Activated T-helper 17 cell treated with anti-CD3 and anti-CD28 coated beads, Interleukin-2, amount 50 U/mL, for 72 hours (primary cell): ENCODE measurements around the gene CBLN1. TPM values are rescaled to one million over a fixed set of nuclear protein-coding genes. Genes with fewer than 3 reads are reported as not detected.
"Not testable (repeated sequence)": the region's sequence is repeated elsewhere in the genome, so short reads cannot be mapped to it uniquely, and the experiment has no call there.

Experiments used
- ATAC-seq: fragments of 150-1000 bp; cut with Tn5 transposase; replicated peaks from 2 replicates; pipeline ENCODE4 v1.10.0; 2021; ENCODE audit warnings: mild to moderate bottlenecking, moderate library complexity
- H3K27ac Mint-ChIP-seq: one replicate; pipeline ENCODE4 v1.8.0; 2022; ENCODE audit warnings: mixed read lengths
- H3K27me3 Mint-ChIP-seq: one replicate; pipeline ENCODE4 v1.8.0; 2022; ENCODE audit warnings: mixed read lengths
- H3K36me3 Mint-ChIP-seq: one replicate; pipeline ENCODE4 v1.8.0; 2022; ENCODE audit warnings: low read depth, mild to moderate bottlenecking, mixed read lengths
- H3K4me1 Mint-ChIP-seq: one replicate; pipeline ENCODE4 v1.8.0; 2022; ENCODE audit warnings: mixed read lengths
- H3K4me3 Mint-ChIP-seq: one replicate; pipeline ENCODE4 v1.8.0; 2022; ENCODE audit warnings: mild to moderate bottlenecking, mixed read lengths
- H3K9me3 Mint-ChIP-seq: one replicate; pipeline ENCODE4 v1.8.0; 2022; ENCODE audit warnings: mixed read lengths
- total RNA-seq, 2 donors: library from RNA; stranded (reverse); gene quantifications; one replicate each; pipeline ENCODE4 v1.2.3, GENCODE V29; 2022

Gene CBLN1
- total RNA-seq, 2 donors from 2014 or later = not detected

- Mint-ChIP-seq H3K4me3 (no peak overlapping the region), H3K36me3 (no peaks in the 10 kb centered on the region), H3K27me3 (peaks cover 5% of the 10 kb centered on the region), H3K4me1 (no peaks in the 10 kb centered on the region), H3K9me3 (no peaks in the 10 kb centered on the region), H3K27ac (no peak overlapping the region)
- no peak for ATAC-seq
These were observed 12.4 kb downstream of the CBLN1 start for GRCh38 chr16:49269201-49269600.

GRCh38 chr16:49268667-49269066 lies 13.0 kb downstream of the CBLN1 start:
- ATAC-seq = no peak
- Mint-ChIP-seq H3K36me3 (no peaks in the 10 kb centered on the region), H3K9me3 (no peaks in the 10 kb centered on the region), H3K27ac (no peak overlapping the region), H3K27me3 (no peaks in the 10 kb centered on the region), H3K4me1 (no peaks in the 10 kb centered on the region), H3K4me3 (no peak overlapping the region)

- Mint-ChIP-seq H3K4me1 (no peaks in the 10 kb centered on the region), H3K4me3 (no peak overlapping the region), H3K36me3 (no peaks in the 10 kb centered on the region), H3K27me3 (no peaks in the 10 kb centered on the region), H3K27ac (no peak overlapping the region), H3K9me3 (peaks cover 5% of the 10 kb centered on the region)
- no peak for ATAC-seq
These were observed 19.1 kb downstream of the CBLN1 start for GRCh38 chr16:49262501-49262900.

GRCh38 chr16:49261930-49262329 lies 19.7 kb downstream of the CBLN1 start:
- Mint-ChIP-seq H3K27me3 (no peaks in the 10 kb centered on the region), H3K4me3 (no peak overlapping the region), H3K9me3 (peaks cover 5% of the 10 kb centered on the region), H3K4me1 (no peaks in the 10 kb centered on the region), H3K36me3 (no peaks in the 10 kb centered on the region), H3K27ac (no peak overlapping the region)
- ATAC-seq = no peak

GRCh38 chr16:49260956-49261530 lies 20.6 kb downstream of the CBLN1 start:
- no peaks in the 10 kb centered on the region for H3K27me3 Mint-ChIP-seq
- H3K9me3 Mint-ChIP-seq = peaks cover 5% of the 10 kb centered on the region
- no peak overlapping the region for H3K4me3 Mint-ChIP-seq

GRCh38 chr16:49260253-49260652 lies 21.4 kb downstream of the CBLN1 start:
- ATAC-seq = no peak
- no peaks in the 10 kb centered on the region for H3K27me3 Mint-ChIP-seq
- H3K27ac Mint-ChIP-seq = no peak overlapping the region
- H3K36me3 Mint-ChIP-seq = no peaks in the 10 kb centered on the region
- no peaks in the 10 kb centered on the region for H3K4me1 Mint-ChIP-seq
- no peak overlapping the region for H3K4me3 Mint-ChIP-seq
- peaks cover 5% of the 10 kb centered on the region for H3K9me3 Mint-ChIP-seq

More at GRCh38 chr16:49260956-49261530, 20.6 kb downstream of the CBLN1 start:
- ATAC-seq = no peak
- Mint-ChIP-seq H3K36me3 (no peaks in the 10 kb centered on the region), H3K27ac (no peak overlapping the region), H3K4me1 (no peaks in the 10 kb centered on the region)

- Mint-ChIP-seq H3K27me3 (no peaks in the 10 kb centered on the region), H3K4me3 (no peak overlapping the region), H3K27ac (no peak overlapping the region), H3K36me3 (no peaks in the 10 kb centered on the region), H3K9me3 (peaks cover 5% of the 10 kb centered on the region), H3K4me1 (no peaks in the 10 kb centered on the region)
- ATAC-seq = no peak
These were observed 22.3 kb downstream of the CBLN1 start for GRCh38 chr16:49259330-49259729.

GRCh38 chr16:49250689-49251088 lies 30.9 kb downstream of the CBLN1 start:
- H3K4me1 Mint-ChIP-seq = no peaks in the 10 kb centered on the region
- no peak for ATAC-seq
- H3K4me3 Mint-ChIP-seq = no peak overlapping the region
- peaks cover 3% of the 10 kb centered on the region for H3K9me3 Mint-ChIP-seq
- H3K27me3 Mint-ChIP-seq = peaks cover 3% of the 10 kb centered on the region
- H3K36me3 Mint-ChIP-seq = no peaks in the 10 kb centered on the region
- no peak overlapping the region for H3K27ac Mint-ChIP-seq

- Mint-ChIP-seq H3K27me3 (peaks cover 3% of the 10 kb centered on the region), H3K4me3 (no peak overlapping the region), H3K36me3 (no peaks in the 10 kb centered on the region), H3K9me3 (no peaks in the 10 kb centered on the region), H3K4me1 (no peaks in the 10 kb centered on the region), H3K27ac (no peak overlapping the region)
- ATAC-seq = no peak
These were observed 33.4 kb downstream of the CBLN1 start for GRCh38 chr16:49248227-49248626.

- no peak for ATAC-seq
- peaks cover 9% of the 10 kb centered on the region for H3K9me3 Mint-ChIP-seq
These were observed 45.4 kb downstream of the CBLN1 start for GRCh38 chr16:49236216-49236615.

GRCh38 chr16:49228335-49228734 lies 53.3 kb downstream of the CBLN1 start:
- H3K36me3 Mint-ChIP-seq, H3K4me1 Mint-ChIP-seq, H3K27me3 Mint-ChIP-seq, H3K9me3 Mint-ChIP-seq, H3K4me3 Mint-ChIP-seq, ATAC-seq, H3K27ac Mint-ChIP-seq: not testable (repeated sequence)

More at GRCh38 chr16:49236216-49236615, 45.4 kb downstream of the CBLN1 start:
- Mint-ChIP-seq H3K27me3 (no peaks in the 10 kb centered on the region), H3K4me1 (no peaks in the 10 kb centered on the region), H3K4me3 (no peak overlapping the region), H3K27ac (no peak overlapping the region), H3K36me3 (no peaks in the 10 kb centered on the region)

Other genes with a start within 250 kb of the CBLN1 start
- gene C16orf78, start 92.0 kb upstream of the CBLN1 start, total RNA-seq = not detected